Measurements from ENCODE around the gene LCN1.
"Not testable (repeated sequence)": the region's sequence is repeated elsewhere in the genome, so short reads cannot be mapped to it uniquely, and the experiment has no call there.

DNA sequence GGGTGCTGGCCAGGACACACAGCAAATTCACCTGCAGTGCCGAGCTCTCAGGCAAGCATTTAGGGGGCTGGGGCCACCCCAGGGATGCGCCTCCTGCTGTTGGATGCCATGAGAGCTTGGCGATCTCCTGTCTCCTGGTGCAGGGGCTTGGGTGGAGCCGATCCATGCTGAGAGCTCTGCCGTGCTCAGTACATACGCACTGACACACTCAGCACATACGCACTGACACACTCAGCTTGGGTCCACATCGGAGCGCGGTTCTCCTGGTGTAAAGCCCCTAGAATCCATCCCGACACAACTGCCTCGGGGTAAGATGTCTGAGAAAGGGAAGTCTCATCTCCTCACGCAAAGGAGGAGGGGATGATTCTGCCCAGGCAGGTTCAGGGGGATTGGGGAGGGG lies 14.4 kb downstream of the LCN1 start:
- TF ChIP-seq, protein P1, sequence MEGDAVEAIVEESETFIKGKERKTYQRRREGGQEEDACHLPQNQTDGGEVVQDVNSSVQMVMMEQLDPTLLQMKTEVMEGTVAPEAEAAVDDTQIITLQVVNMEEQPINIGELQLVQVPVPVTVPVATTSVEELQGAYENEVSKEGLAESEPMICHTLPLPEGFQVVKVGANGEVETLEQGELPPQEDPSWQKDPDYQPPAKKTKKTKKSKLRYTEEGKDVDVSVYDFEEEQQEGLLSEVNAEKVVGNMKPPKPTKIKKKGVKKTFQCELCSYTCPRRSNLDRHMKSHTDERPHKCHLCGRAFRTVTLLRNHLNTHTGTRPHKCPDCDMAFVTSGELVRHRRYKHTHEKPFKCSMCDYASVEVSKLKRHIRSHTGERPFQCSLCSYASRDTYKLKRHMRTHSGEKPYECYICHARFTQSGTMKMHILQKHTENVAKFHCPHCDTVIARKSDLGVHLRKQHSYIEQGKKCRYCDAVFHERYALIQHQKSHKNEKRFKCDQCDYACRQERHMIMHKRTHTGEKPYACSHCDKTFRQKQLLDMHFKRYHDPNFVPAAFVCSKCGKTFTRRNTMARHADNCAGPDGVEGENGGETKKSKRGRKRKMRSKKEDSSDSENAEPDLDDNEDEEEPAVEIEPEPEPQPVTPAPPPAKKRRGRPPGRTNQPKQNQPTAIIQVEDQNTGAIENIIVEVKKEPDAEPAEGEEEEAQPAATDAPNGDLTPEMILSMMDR (IDR thresholded peaks at IDR 0.05): not testable (repeated sequence)
- TF ChIP-seq POLR2A, POLR2AphosphoS5 (IDR thresholded peaks at IDR 0.05): not testable (repeated sequence)

Measured in transverse colon (tissue), 4 donors.